ENCODE data around the gene RPL27A.

GRCh38 chr11:8726395-8726794, 43.8 kb downstream of the RPL27A start:
- TF ChIP-seq POLR2A (IDR thresholded peaks at IDR 0.05) = no peak
- TF ChIP-seq, protein P1, sequence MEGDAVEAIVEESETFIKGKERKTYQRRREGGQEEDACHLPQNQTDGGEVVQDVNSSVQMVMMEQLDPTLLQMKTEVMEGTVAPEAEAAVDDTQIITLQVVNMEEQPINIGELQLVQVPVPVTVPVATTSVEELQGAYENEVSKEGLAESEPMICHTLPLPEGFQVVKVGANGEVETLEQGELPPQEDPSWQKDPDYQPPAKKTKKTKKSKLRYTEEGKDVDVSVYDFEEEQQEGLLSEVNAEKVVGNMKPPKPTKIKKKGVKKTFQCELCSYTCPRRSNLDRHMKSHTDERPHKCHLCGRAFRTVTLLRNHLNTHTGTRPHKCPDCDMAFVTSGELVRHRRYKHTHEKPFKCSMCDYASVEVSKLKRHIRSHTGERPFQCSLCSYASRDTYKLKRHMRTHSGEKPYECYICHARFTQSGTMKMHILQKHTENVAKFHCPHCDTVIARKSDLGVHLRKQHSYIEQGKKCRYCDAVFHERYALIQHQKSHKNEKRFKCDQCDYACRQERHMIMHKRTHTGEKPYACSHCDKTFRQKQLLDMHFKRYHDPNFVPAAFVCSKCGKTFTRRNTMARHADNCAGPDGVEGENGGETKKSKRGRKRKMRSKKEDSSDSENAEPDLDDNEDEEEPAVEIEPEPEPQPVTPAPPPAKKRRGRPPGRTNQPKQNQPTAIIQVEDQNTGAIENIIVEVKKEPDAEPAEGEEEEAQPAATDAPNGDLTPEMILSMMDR (IDR thresholded peaks at IDR 0.05) = no peak
